Measurements from ENCODE around the gene SLC43A2. TPM values are rescaled to one million over a fixed set of nuclear protein-coding genes. Genes with fewer than 3 reads are reported as not detected.
"Not testable (repeated sequence)": the region's sequence is repeated elsewhere in the genome, so short reads cannot be mapped to it uniquely, and the experiment has no call there.

SLC43A2 gene
- polyA plus RNA-seq, 1 donor: 3.9 TPM

GRCh38 chr17:1590029-1590746 lies 38.4 kb downstream of the SLC43A2 start:
- DNase-seq (ENCODE audit: low read depth): no peak

- DNase-seq (ENCODE audit: low read depth): no peak
Measured at GRCh38 chr17:1588821-1589585, 39.6 kb downstream of the SLC43A2 start.

- no peak for DNase-seq (ENCODE audit: low read depth)
Measured at GRCh38 chr17:1584167-1584566, 44.5 kb downstream of the SLC43A2 start.

GRCh38 chr17:1583556-1583955 lies 45.1 kb downstream of the SLC43A2 start:
- no peak for DNase-seq (ENCODE audit: low read depth)

- no peak for DNase-seq (ENCODE audit: low read depth)
Measured at GRCh38 chr17:1582374-1582773, 46.3 kb downstream of the SLC43A2 start.

GRCh38 chr17:1580979-1581676 lies 47.5 kb downstream of the SLC43A2 start:
- no peak for DNase-seq (ENCODE audit: low read depth)

GRCh38 chr17:1578029-1578428 lies 50.6 kb downstream of the SLC43A2 start:
- DNase-seq (ENCODE audit: low read depth): no peak

GRCh38 chr17:1577583-1578013 lies 51.0 kb downstream of the SLC43A2 start:
- DNase-seq (ENCODE audit: low read depth): no peak

GRCh38 chr17:1577182-1577581 lies 51.5 kb downstream of the SLC43A2 start:
- DNase-seq (ENCODE audit: low read depth): peak; percentile 58

- DNase-seq (ENCODE audit: low read depth): no peak
Measured at GRCh38 chr17:1576500-1576899, 52.1 kb downstream of the SLC43A2 start.

GRCh38 chr17:1574697-1575471 lies 53.8 kb downstream of the SLC43A2 start:
- no peak for DNase-seq (ENCODE audit: low read depth)

GRCh38 chr17:1573932-1574696 lies 54.5 kb downstream of the SLC43A2 start:
- no peak for DNase-seq (ENCODE audit: low read depth)

GRCh38 chr17:1572646-1573045 lies 56.0 kb downstream of the SLC43A2 start:
- DNase-seq (ENCODE audit: low read depth): not testable (repeated sequence)

- DNase-seq (ENCODE audit: low read depth): no peak
Measured at GRCh38 chr17:1571341-1571704, 57.3 kb downstream of the SLC43A2 start.

GRCh38 chr17:1568950-1569810 lies 59.5 kb downstream of the SLC43A2 start:
- DNase-seq (ENCODE audit: low read depth): no peak

GRCh38 chr17:1566505-1567199 lies 62.0 kb downstream of the SLC43A2 start:
- DNase-seq (ENCODE audit: low read depth): no peak

GRCh38 chr17:1565877-1566276 lies 62.8 kb downstream of the SLC43A2 start:
- no peak for DNase-seq (ENCODE audit: low read depth)

GRCh38 chr17:1563786-1564613 lies 64.6 kb downstream of the SLC43A2 start:
- no peak for DNase-seq (ENCODE audit: low read depth)

GRCh38 chr17:1563471-1563785 lies 65.2 kb downstream of the SLC43A2 start:
- DNase-seq (ENCODE audit: low read depth): not testable (repeated sequence)

All from forelimb muscle (tissue), 1 donor.